Lung (tissue), 12 donors: ENCODE data around the gene SEMA5A. TPM values are rescaled to one million over a fixed set of nuclear protein-coding genes. Genes with fewer than 3 reads are reported as not detected.
A peak's percentile ranks its signal among the peaks of the same experiment; 100 is the strongest.

Source experiments
- ATAC-seq: fragments of 200-7000 bp; cut with Tn5 transposase; one replicate; pipeline ENCODE4 v1.9.1; 2020; ENCODE audit warnings: moderate number of reproducible peaks; ENCODE audit not compliant: insufficient read depth, low FRiP score
- DNase-seq, 3 donors: peaks; one replicate each; pipeline ENCODE4 v3.0.0-alpha.2; 2013 to 2017
- H3K27ac ChIP-seq, 2 donors: one replicate each; pipeline ENCODE4 v1.5.1; 2013; ENCODE audit warnings: mild to moderate bottlenecking in 2 of 2, moderate library complexity in 2 of 2, control low read depth in 1 of 2, inconsistent platforms in 1 of 2, low read depth in 1 of 2, low read length in 1 of 2
- H3K27me3 ChIP-seq, 3 donors: one replicate each; pipeline ENCODE4 v1.5.1; 2013; ENCODE audit warnings: low read length in 2 of 3; ENCODE audit not compliant: control insufficient read depth in 3 of 3, insufficient read depth in 3 of 3
- H3K36me3 ChIP-seq, 4 donors: one replicate each; pipeline ENCODE4 v1.5.1; 2013; ENCODE audit warnings: low read length in 4 of 4, mild to moderate bottlenecking in 1 of 4, moderate library complexity in 1 of 4; ENCODE audit not compliant: control insufficient read depth in 4 of 4, insufficient read depth in 4 of 4
- H3K4me1 ChIP-seq, 5 donors: one replicate each; pipeline ENCODE4 v1.5.1; 2013; ENCODE audit warnings: low read length in 5 of 5, mild to moderate bottlenecking in 2 of 5, moderate library complexity in 1 of 5; ENCODE audit not compliant: control insufficient read depth in 5 of 5, insufficient read depth in 5 of 5
- H3K4me3 ChIP-seq: one replicate; pipeline ENCODE4 v1.5.1; 2013; ENCODE audit warnings: mild to moderate bottlenecking, control low read depth, moderate library complexity
- H3K9ac ChIP-seq, 2 donors: one replicate each; pipeline ENCODE4 v1.5.1; 2013; ENCODE audit warnings: low read length in 2 of 2, control low read depth in 1 of 2; ENCODE audit not compliant: insufficient read depth in 1 of 2
- H3K9me3 ChIP-seq, 4 donors: one replicate each; pipeline ENCODE4 v1.5.1; 2013; ENCODE audit warnings: low read length in 3 of 4, mild to moderate bottlenecking in 1 of 4, moderate library complexity in 1 of 4; ENCODE audit not compliant: control insufficient read depth in 4 of 4, insufficient read depth in 3 of 4
- CTCF ChIP-seq: IDR thresholded peaks from 2 replicates; pipeline ENCODE4 v1.5.1; 2012; ENCODE audit warnings: mild to moderate bottlenecking; ENCODE audit errors: control extremely low read depth, extremely low read depth
- WGBS, 2 donors: extraction: QIAGEN DNeasy Blood & Tissue Kit; methylation state at CpG; one replicate each; pipeline ENCODE4 v1.1.7; 2013; 5-methylcytosine and 5-hydroxymethylcytosine counted together
- polyA plus RNA-seq, 2 donors: library from polyadenylated mRNA; stranded (reverse); fragments of 200-250 nt; gene quantifications; one replicate each; pipeline ENCODE4 v1.2.1, GENCODE V29; 2013
- total RNA-seq, 2 donors: library from RNA; depleted of rRNA in 1 of 2; stranded (reverse); fragments of >200 nt in 1 of 2; gene quantifications; one replicate each; pipeline ENCODE4 v1.2.1, GENCODE V29; 2014 to 2021
- donor health status: control.
- donor health status: control.
- donor health status: Bipolar disorder and iron deficiency.
- donor health status: healthy.
- donor health status: DM: yes; HTN: yes; CAD: no.

The SEMA5A gene
- total and polyA plus RNA-seq, 4 donors: 3.1 to 44.9 (median 13.7) TPM

- H3K4me3 ChIP-seq: no peak overlapping the region
- H3K9me3 ChIP-seq: no peaks in the 10 kb centered on the region
- TF ChIP-seq CTCF: no peak
- ATAC-seq (no peak), DNase-seq (no peak)
- no peaks in the 10 kb centered on the region for H3K27me3 ChIP-seq
- H3K4me1 ChIP-seq: no peaks in the 10 kb centered on the region
- no peak overlapping the region for H3K27ac ChIP-seq
- H3K36me3 ChIP-seq: no peaks in the 10 kb centered on the region
- H3K9ac ChIP-seq: no peak overlapping the region
- 83 to 87% methylated on average over 2 of the region's 2 CpGs for WGBS, 2 donors
Measured at GRCh38 chr5:9490494-9491097, 55.3 kb downstream of the SEMA5A start.

- no peak overlapping the region for H3K4me3 ChIP-seq
- no peaks in the 10 kb centered on the region for H3K36me3 ChIP-seq
- DNase-seq (peak in 2 of 3 donors; percentile 28 to 49), ATAC-seq (no peak)
- H3K9me3 ChIP-seq: peaks cover 0 to 4% (median 0%) of the 10 kb centered on the region in 4 donors
- WGBS, 2 donors: 55 to 69% methylated on average over 3 of the region's 3 CpGs
- H3K27me3 ChIP-seq: no peaks in the 10 kb centered on the region
- TF ChIP-seq CTCF: no peak
- no peak overlapping the region for H3K27ac ChIP-seq
- peaks cover 0 to 7% (median 0%) of the 10 kb centered on the region in 5 donors for H3K4me1 ChIP-seq
- H3K9ac ChIP-seq: no peak overlapping the region
Measured at GRCh38 chr5:9483779-9484178, 62.1 kb downstream of the SEMA5A start.

- no peak overlapping the region for H3K9ac ChIP-seq
- no peak for TF ChIP-seq CTCF
- peaks cover 0 to 7% (median 0%) of the 10 kb centered on the region in 5 donors for H3K4me1 ChIP-seq
- ATAC-seq (no peak), DNase-seq (peak in 1 of 3 donors; percentile 15)
- no peak overlapping the region for H3K27ac ChIP-seq
- no peak overlapping the region for H3K4me3 ChIP-seq
- WGBS, 2 donors: 30 to 59% methylated on average over 3 of the region's 3 CpGs
- H3K36me3 ChIP-seq: no peaks in the 10 kb centered on the region
- H3K27me3 ChIP-seq: no peaks in the 10 kb centered on the region
- H3K9me3 ChIP-seq: peaks cover 0 to 6% (median 0%) of the 10 kb centered on the region in 4 donors
Measured at GRCh38 chr5:9483243-9483642, 62.6 kb downstream of the SEMA5A start.

GRCh38 chr5:9482381-9482780 lies 63.5 kb downstream of the SEMA5A start:
- peaks cover 0 to 7% (median 0%) of the 10 kb centered on the region in 5 donors for H3K4me1 ChIP-seq
- no peak for TF ChIP-seq CTCF
- no peak overlapping the region for H3K4me3 ChIP-seq
- H3K27me3 ChIP-seq: no peaks in the 10 kb centered on the region
- WGBS, 2 donors: 88 to 93% methylated on average over 2 of the region's 2 CpGs
- H3K36me3 ChIP-seq: no peaks in the 10 kb centered on the region
- peaks cover 0 to 12% (median 4%) of the 10 kb centered on the region in 4 donors for H3K9me3 ChIP-seq
- ATAC-seq (no peak), DNase-seq (no peak)
- no peak overlapping the region for H3K27ac ChIP-seq
- H3K9ac ChIP-seq: no peak overlapping the region
